IMR-90 (cell line): Measurements from ENCODE around the gene KIF6. TPM values are rescaled to one million over a fixed set of nuclear protein-coding genes. Genes with fewer than 3 reads are reported as not detected.

Experiments
- ATAC-seq: fragments of 200-7000 bp; cut with Tn5 transposase; 2 replicates; pipeline ENCODE4 v1.9.1; 2020; ENCODE audit warnings: low read depth, mild to moderate bottlenecking, moderate library complexity
- BruUV-seq: library from RNA; stranded (reverse); fragments of 400-500 nt; replicated peaks from 2 replicates; lab custom pipeline; 2021; lab: Mats Ljungman, UMichigan
- CTCF ChIA-PET: fragments of 300-600 bp; formaldehyde crosslinking; extraction: SDS; loops from one replicate; lab custom pipeline; 2021; ENCODE audit warnings: antibody characterized with exemption; lab: Yijun Ruan, JAX
- POLR2A ChIA-PET: fragments of 300-600 bp; sonication (Branson Sonifier 250); formaldehyde crosslinking; loops from one replicate; lab custom pipeline; 2022; ENCODE audit warnings: antibody characterized with exemption; ENCODE audit not compliant: unreplicated experiment; lab: Charles Lee
- DNase-seq: peaks from one replicate; pipeline ENCODE4 v3.0.0; 2013
- H2AFZ ChIP-seq: replicated peaks from 2 replicates; pipeline ENCODE3; 2013; ENCODE audit warnings: low read length, mild to moderate bottlenecking; ENCODE audit not compliant: poor library complexity
- H2AK5ac ChIP-seq: 2 replicates; pipeline ENCODE4 v1.6.1; 2013; ENCODE audit warnings: low read depth, low read length, inconsistent platforms
- H2AK9ac ChIP-seq: replicated peaks from 2 replicates; pipeline ENCODE3; 2013; ENCODE audit warnings: mild to moderate bottlenecking, low read depth, low read length, moderate library complexity; ENCODE audit not compliant: poor library complexity
- H2BK120ac ChIP-seq: 2 replicates; pipeline ENCODE4 v1.6.1; 2013; ENCODE audit warnings: low read depth, low read length, inconsistent platforms
- H2BK15ac ChIP-seq: 3 replicates; pipeline ENCODE4 v1.6.1; 2013; ENCODE audit warnings: low read depth, low read length, inconsistent platforms
- H2BK20ac ChIP-seq: 2 replicates; pipeline ENCODE4 v1.6.1; 2013; ENCODE audit warnings: low read depth, mild to moderate bottlenecking, inconsistent platforms, low read length, moderate library complexity
- H2BK5ac ChIP-seq: 2 replicates; pipeline ENCODE4 v1.6.1; 2013; ENCODE audit warnings: mild to moderate bottlenecking, low read depth, low read length, inconsistent platforms; ENCODE audit not compliant: poor library complexity, severe bottlenecking
- H3K14ac ChIP-seq: replicated peaks from 2 replicates; pipeline ENCODE4 v1.6.1; 2013; ENCODE audit warnings: low read depth, low read length, inconsistent platforms
- H3K18ac ChIP-seq: 2 replicates; pipeline ENCODE4 v1.6.1; 2013; ENCODE audit warnings: low read depth, low read length, control low read depth
- H3K23ac ChIP-seq: 2 replicates; pipeline ENCODE4 v1.6.1; 2013; ENCODE audit warnings: low read depth, low read length, inconsistent platforms
- H3K27ac ChIP-seq: 2 replicates; pipeline ENCODE4 v1.5.1; 2013; ENCODE audit warnings: mild to moderate bottlenecking, control low read depth, low read length; ENCODE audit not compliant: insufficient read depth
- H3K27me3 ChIP-seq: 2 replicates; pipeline ENCODE4 v1.6.1; 2013; ENCODE audit warnings: low read length; ENCODE audit not compliant: control insufficient read depth, insufficient read depth
- H3K36me3 ChIP-seq: 2 replicates; pipeline ENCODE4 v1.6.1; 2013; ENCODE audit warnings: low read length, mixed read lengths; ENCODE audit not compliant: control insufficient read depth, insufficient read depth
- H3K4ac ChIP-seq: 2 replicates; pipeline ENCODE4 v1.6.1; 2013; ENCODE audit warnings: low read depth, low read length, inconsistent platforms
- H3K4me1 ChIP-seq: 2 replicates; pipeline ENCODE4 v1.6.1; 2013; ENCODE audit warnings: low read length, mixed read lengths; ENCODE audit not compliant: control insufficient read depth, insufficient read depth
- H3K4me2 ChIP-seq: 2 replicates; pipeline ENCODE4 v1.6.1; 2013; ENCODE audit warnings: low read depth, mild to moderate bottlenecking, control low read depth, low read length, moderate library complexity
- H3K4me3 ChIP-seq: 2 replicates; pipeline ENCODE4 v1.5.1; 2013; ENCODE audit warnings: low read depth, mild to moderate bottlenecking, control low read depth, low read length, moderate library complexity; ENCODE audit not compliant: insufficient read depth
- H3K56ac ChIP-seq: 2 replicates; pipeline ENCODE4 v1.6.1; 2013; ENCODE audit warnings: low read length, inconsistent platforms; ENCODE audit not compliant: insufficient read depth; ENCODE audit errors: extremely low read depth
- H3K79me1 ChIP-seq, 2 experiments: 2 replicates each; pipeline ENCODE4 v1.6.1; 2013; ENCODE audit warnings: low read length in 2 of 2, inconsistent platforms in 1 of 2, low read depth in 1 of 2
- H3K9ac ChIP-seq: 2 replicates; pipeline ENCODE4 v1.6.1; 2013; ENCODE audit warnings: low read depth, low read length, control low read depth
- H3K9me1 ChIP-seq: 2 replicates; pipeline ENCODE4 v1.6.1; 2013; ENCODE audit warnings: low read length, inconsistent platforms; ENCODE audit not compliant: insufficient read depth
- H3K9me3 ChIP-seq: 2 replicates; pipeline ENCODE4 v1.6.1; 2013; ENCODE audit warnings: low read length; ENCODE audit not compliant: control insufficient read depth, insufficient read depth
- H4K20me1 ChIP-seq: 2 replicates; pipeline ENCODE4 v1.6.1; 2013; ENCODE audit warnings: low read length, inconsistent platforms; ENCODE audit not compliant: insufficient read depth
- H4K5ac ChIP-seq: 2 replicates; pipeline ENCODE4 v1.6.1; 2013; ENCODE audit warnings: mild to moderate bottlenecking, low read depth, low read length, control low read depth
- H4K8ac ChIP-seq, 2 experiments: 2 replicates each; pipeline ENCODE4 v1.6.1; 2013; ENCODE audit warnings: low read depth in 2 of 2, low read length in 2 of 2, control low read depth in 1 of 2, inconsistent platforms in 1 of 2
- H4K91ac ChIP-seq: 2 replicates; pipeline ENCODE4 v1.6.1; 2013; ENCODE audit warnings: low read depth, low read length, inconsistent platforms; ENCODE audit not compliant: insufficient read depth
- BHLHE40 ChIP-seq: fragments of 150-350 bp; IDR thresholded peaks from 2 replicates; pipeline ENCODE4 v1.6.1; 2016; ENCODE audit warnings: mild to moderate bottlenecking, low read depth, low read length
- CEBPB ChIP-seq: IDR thresholded peaks from 2 replicates; pipeline ENCODE4 v1.6.1; 2012; ENCODE audit warnings: low read depth, low read length, improper control_type of control experiment
- CHD1 ChIP-seq: IDR thresholded peaks from 2 replicates; pipeline ENCODE4 v1.6.1; 2012; ENCODE audit warnings: low read depth, low read length, improper control_type of control experiment
- ELK1 ChIP-seq: fragments of 150-350 bp; IDR thresholded peaks from 2 replicates; pipeline ENCODE4 v1.6.1; 2016; ENCODE audit warnings: low read depth, mild to moderate bottlenecking, low read length, moderate library complexity, borderline replicate concordance
- MAZ ChIP-seq: IDR thresholded peaks from 2 replicates; pipeline ENCODE4 v1.6.1; 2012; ENCODE audit warnings: low read depth, mild to moderate bottlenecking, low read length, improper control_type of control experiment, moderate library complexity, borderline replicate concordance
- RAD21 ChIP-seq: IDR thresholded peaks from 2 replicates; pipeline ENCODE4 v1.6.1; 2012; ENCODE audit warnings: low read length, improper control_type of control experiment
- RFX5 ChIP-seq: IDR thresholded peaks from 2 replicates; pipeline ENCODE4 v1.8.0; 2012; ENCODE audit warnings: low read depth, mild to moderate bottlenecking, low read length, moderate library complexity
- SMC3 ChIP-seq: fragments of 150-350 bp; IDR thresholded peaks from 2 replicates; pipeline ENCODE4 v1.6.1; 2016; ENCODE audit warnings: low read depth, mild to moderate bottlenecking, antibody characterized with exemption, low read length, moderate library complexity
- WGBS, 2 experiments: methylation state at CpG; one replicate each; pipeline versions ENCODE4 v1.1.5 to v1.1.7; 2013; ENCODE audit warnings: missing lambda C conversion rate in 2 of 2; ENCODE audit not compliant: insufficient read length in 1 of 2; ENCODE audit errors: extremely low coverage in 2 of 2; 5-methylcytosine and 5-hydroxymethylcytosine counted together
- dilution Hi-C: fragments of 300-500 bp; cut with HindIII; formaldehyde crosslinking; loops from one replicate; pipeline ENCODE4 v1.14.3; 2018; ENCODE audit warnings: low sequenced_read_pairs; ENCODE audit not compliant: unreplicated experiment
- in situ Hi-C: fragments of 300-500 bp; cut with MboI; formaldehyde crosslinking; loops from 3 replicates; pipeline ENCODE4 v1.14.3; 2019; ENCODE audit warnings: low sequenced_read_pairs, inconsistent platforms, mixed read lengths
- intact Hi-C: fragments of 100-400 bp; cut with micrococcal nuclease; formaldehyde crosslinking; loops from 2 replicates; pipeline ENCODE4 v1.10.0; 2022
- polyA plus RNA-seq, 3 experiments: library from polyadenylated mRNA; depleted of rRNA; stranded (reverse); fragments of >200 nt; gene quantifications; 2 replicates each; pipeline ENCODE4 v1.2.3, GENCODE V29; 2012; ENCODE audit warnings: low replicate concordance in 1 of 3
- total RNA-seq: library from RNA; depleted of rRNA; stranded (reverse); fragments of >200 nt; gene quantifications from 2 replicates; pipeline ENCODE4 v1.2.3, GENCODE V29; 2012
- TF ChIP-seq, protein P1 (sequence below): conservative IDR thresholded peaks from 2 replicates; pipeline ENCODE4 v1.5.1; 2012; ENCODE audit warnings: mild to moderate bottlenecking, low read depth, low read length, improper control_type of control experiment

The KIF6 gene
- total and polyA plus RNA-seq, 2 of the 4 experiments (the other 2 are of a cell fraction): under 0.01 to 0.10 TPM

DNA sequence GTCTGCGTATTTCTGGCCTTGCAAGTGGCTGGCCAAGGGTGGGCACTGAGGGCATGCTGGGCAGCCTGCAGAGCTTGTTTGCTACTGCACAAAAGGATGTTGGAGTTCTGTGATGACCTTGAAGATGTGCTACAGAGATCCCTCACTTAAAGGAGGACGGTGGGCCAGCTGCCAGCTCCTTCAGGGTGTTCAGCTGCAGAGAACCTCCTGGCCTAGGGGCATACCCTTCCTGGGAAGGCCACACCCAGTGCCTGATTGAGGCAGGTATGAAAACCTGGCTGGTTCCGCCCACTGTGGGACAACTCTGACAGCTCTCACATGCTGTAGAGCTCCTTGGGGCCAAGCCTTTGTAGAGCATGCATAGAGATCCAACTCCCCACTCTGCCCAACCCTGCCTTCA, 408.0 kb downstream of the KIF6 start:
- POLR2A ChIA-PET: no interaction called here
- 42% methylated on average over 2 of the region's 3 CpGs; no CpG with 5 or more reads in 1 of the 2 experiments for WGBS, 2 experiments
- dilution Hi-C loops: no loop called here

More for the DNA sequence above, 408.0 kb downstream of the KIF6 start:
- H3K4me3 ChIP-seq: no peak overlapping the region
- no peak overlapping the region for H3K18ac ChIP-seq
- no peak overlapping the region for H2BK5ac ChIP-seq
- in situ Hi-C loops: no loop called here
- H3K4ac ChIP-seq: no peak overlapping the region
- H2AFZ ChIP-seq: no peak overlapping the region
- H4K20me1 ChIP-seq: no peaks in the 10 kb centered on the region
- H2AK9ac ChIP-seq: no peak overlapping the region
- H3K4me2 ChIP-seq: no peak overlapping the region
- DNase-seq (no peak), ATAC-seq (no peak)
- no peaks in the 10 kb centered on the region for H3K4me1 ChIP-seq
- no peak overlapping the region for H3K9ac ChIP-seq
- H3K79me1 ChIP-seq: no peaks in the 10 kb centered on the region
- H3K56ac ChIP-seq: no peak overlapping the region
- no peak overlapping the region for H2AK5ac ChIP-seq
- H4K8ac ChIP-seq: no peak overlapping the region
- intact Hi-C loops: no loop called here
- TF ChIP-seq RAD21 (no peak), BHLHE40 (no peak), SMC3 (no peak), CEBPB (no peak), RFX5 (no peak), MAZ (no peak), ELK1 (no peak), CHD1 (no peak)
- TF ChIP-seq, protein P1, sequence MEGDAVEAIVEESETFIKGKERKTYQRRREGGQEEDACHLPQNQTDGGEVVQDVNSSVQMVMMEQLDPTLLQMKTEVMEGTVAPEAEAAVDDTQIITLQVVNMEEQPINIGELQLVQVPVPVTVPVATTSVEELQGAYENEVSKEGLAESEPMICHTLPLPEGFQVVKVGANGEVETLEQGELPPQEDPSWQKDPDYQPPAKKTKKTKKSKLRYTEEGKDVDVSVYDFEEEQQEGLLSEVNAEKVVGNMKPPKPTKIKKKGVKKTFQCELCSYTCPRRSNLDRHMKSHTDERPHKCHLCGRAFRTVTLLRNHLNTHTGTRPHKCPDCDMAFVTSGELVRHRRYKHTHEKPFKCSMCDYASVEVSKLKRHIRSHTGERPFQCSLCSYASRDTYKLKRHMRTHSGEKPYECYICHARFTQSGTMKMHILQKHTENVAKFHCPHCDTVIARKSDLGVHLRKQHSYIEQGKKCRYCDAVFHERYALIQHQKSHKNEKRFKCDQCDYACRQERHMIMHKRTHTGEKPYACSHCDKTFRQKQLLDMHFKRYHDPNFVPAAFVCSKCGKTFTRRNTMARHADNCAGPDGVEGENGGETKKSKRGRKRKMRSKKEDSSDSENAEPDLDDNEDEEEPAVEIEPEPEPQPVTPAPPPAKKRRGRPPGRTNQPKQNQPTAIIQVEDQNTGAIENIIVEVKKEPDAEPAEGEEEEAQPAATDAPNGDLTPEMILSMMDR: no peak
- no peak overlapping the region for H2BK15ac ChIP-seq
- peaks cover 27% of the 10 kb centered on the region; the same call in 1 of the 2 replicates for H3K27me3 ChIP-seq
- H3K14ac ChIP-seq: no peak overlapping the region
- no peak overlapping the region for H2BK120ac ChIP-seq
- no peak overlapping the region for H2BK20ac ChIP-seq
- no peaks in the 10 kb centered on the region for H3K9me3 ChIP-seq
- H3K9me1 ChIP-seq: no peaks in the 10 kb centered on the region
- no TSS peak for BruUV-seq
- H3K27ac ChIP-seq: no peak overlapping the region
- CTCF ChIA-PET: no interaction called here
- H3K36me3 ChIP-seq: no peaks in the 10 kb centered on the region
- no peak overlapping the region for H3K23ac ChIP-seq
- H4K5ac ChIP-seq: no peak overlapping the region
- H4K91ac ChIP-seq: no peak overlapping the region
